GM19351 (cell line): Measurements from ENCODE around the gene RAVER2.
"Not testable (repeated sequence)": the region's sequence is repeated elsewhere in the genome, so short reads cannot be mapped to it uniquely, and the experiment has no call there.

ENCODE experiments used
- ATAC-seq: cut with Tn5 transposase; IDR thresholded peaks from one replicate; pipeline ENCODE4 v1.9.1; 2021; ENCODE audit warnings: mild to moderate bottlenecking, moderate library complexity; ENCODE audit not compliant: unreplicated experiment

The RAVER2 gene

DNA sequence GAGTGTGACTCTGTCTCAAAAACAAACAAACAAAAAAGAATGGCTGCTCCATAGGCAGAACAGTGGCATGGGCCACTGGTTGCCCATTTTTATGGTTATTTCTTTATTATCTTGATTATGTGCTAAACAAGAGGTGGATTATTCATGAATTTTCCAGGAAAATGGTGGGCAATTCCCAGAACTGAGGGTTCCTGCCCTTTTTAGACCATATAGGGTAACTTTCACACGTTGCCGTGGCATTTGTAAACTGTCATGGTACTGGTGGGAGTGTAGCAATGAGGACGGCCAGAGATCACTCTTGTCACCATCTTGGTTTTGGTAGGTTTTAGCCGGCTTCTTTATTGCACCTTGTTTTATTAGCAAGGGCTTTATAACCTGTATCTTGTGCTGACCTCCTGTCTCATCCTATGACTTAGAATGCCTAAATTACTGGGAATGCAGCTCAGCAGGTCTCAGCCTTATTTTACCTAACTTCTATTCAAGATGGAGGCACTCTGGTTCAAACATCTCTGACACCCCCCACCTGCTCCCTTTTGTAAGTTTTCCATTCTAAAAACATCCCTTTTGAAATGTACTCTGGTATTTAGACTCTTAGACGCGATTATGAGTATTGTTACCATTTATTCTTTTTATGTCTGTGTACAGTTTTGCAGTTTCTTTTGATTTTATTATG, 57.1 kb downstream of the RAVER2 start:
- ATAC-seq, result no peak

DNA sequence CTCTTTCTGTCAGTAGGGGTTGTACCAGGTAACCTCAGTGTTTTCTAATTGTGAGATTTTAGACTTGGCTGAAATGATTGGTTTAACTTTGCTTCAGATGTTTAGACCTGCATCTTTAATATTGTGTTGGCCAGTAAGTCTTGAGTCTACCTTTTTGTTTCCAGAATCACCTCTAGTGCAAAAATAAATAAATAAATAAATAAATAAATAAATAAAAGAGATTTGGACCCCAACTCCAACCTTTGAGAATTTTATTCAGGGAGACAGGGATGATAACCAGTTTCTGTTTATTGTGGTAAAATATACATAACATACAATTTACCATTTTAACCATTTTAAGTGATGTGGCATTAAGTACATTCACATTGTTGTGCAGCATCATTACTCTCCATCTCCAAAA, 64.4 kb downstream of the RAVER2 start:
- ATAC-seq, result no peak

DNA sequence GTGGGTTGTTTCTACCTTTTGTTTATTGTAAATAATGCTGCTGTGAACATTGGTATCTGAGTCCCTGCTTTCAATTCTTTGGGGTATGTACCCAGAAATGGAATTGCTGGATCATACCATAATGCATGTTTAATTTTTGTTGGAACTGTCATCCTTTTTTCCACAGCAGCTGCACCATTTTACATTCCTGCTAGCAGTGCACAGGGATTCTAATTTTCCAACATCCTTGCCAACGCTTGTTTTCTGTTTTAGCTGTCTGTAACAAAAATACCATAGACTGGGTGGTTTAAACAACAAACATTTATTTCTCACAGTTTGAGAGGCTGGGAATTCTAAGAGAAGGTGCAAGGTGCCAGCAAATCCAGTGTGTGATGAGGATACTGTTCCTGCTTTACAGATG, 65.1 kb downstream of the RAVER2 start:
- no peak for ATAC-seq

DNA sequence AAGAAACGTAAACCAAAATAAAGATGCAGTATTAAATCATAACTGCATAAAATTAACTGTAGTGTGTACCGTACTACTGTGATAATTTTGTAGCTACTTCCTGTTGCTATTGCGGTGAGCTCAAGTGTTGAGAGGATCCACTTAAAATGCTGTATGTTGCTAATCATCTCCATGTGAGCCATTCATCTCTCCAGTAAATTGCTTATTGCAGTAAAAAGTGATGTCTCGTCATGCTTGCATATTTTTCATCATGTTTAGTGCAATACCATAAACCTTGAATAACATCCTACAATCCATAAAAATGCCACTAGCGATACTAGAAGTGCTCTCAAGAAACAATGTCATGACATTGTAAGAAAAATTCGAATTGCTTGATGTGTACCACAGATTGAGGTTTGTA, 66.3 kb downstream of the RAVER2 start:
- no peak for ATAC-seq

DNA sequence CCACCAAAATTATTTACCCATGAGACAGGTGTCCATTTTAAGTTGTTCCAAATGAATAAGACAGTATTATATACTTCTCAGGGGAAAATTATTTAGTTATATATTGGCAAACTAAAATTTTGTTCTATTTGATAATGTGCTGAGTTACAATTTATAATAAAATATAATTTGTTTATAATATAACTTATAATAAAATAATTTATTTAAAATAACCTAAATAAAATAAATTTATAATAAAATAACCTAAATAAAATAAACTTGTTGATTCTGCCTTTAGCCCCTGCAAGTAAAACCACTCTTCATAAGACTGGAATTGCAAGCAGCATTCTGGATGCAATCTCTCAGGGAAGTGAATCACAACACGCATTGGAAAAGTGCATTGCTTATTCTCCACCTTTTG, 69.6 kb downstream of the RAVER2 start:
- no peak for ATAC-seq

DNA sequence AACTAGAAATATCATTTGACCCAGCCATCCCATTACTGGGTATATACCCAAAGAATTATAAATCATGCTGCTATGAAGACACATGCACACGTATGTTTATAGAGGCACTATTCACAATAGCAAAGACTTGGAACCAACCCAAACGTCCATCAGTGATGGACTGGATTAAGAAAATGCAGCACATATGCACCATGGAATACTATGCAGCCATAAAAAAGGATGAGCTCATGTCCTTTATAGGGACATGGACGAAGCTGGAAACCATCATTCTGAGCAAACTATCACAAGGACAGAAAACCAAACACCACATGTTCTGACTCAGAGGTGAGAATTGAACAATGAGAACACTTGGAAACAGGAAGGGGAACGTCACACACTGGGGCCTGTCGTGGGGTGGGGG, 72.5 kb downstream of the RAVER2 start:
- ATAC-seq, result not testable (repeated sequence)

DNA sequence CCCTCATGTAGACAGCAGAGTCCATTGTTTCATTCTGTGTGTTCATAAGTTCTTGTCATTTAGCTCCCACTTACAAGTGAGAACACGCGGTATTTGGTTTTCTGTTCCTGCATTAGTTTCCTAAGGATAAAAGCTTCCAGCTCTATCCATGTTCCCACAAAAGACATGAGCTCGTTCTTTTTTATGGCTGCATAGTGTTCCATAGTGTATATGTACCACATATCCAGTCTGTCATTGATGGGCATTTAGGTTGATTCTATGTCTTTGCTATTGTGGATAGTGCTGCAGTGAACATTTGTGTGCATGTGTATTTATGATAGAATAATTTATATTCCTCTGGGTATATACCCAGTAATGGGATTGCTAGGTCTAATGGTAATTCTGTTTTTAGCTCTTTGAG, 75.7 kb downstream of the RAVER2 start:
- not testable (repeated sequence) for ATAC-seq

DNA sequence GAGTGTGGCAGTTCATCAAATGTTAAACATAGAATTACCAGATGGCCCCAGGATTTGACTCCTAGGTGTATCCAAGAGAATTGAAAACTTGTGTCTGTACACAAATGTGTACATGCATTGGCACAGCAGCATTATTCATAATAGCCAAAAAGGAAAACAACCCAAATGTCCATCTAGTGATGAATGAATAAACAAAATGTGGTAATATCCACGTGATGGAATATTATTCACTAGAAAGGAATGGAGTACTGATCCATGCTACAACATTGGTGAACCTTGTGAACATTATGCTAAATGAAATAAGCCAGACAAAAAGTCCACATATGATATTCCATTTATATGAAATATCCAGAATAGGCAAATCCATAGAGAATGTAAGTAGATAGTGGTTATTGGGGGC, 77.7 kb downstream of the RAVER2 start:
- ATAC-seq, result no peak

DNA sequence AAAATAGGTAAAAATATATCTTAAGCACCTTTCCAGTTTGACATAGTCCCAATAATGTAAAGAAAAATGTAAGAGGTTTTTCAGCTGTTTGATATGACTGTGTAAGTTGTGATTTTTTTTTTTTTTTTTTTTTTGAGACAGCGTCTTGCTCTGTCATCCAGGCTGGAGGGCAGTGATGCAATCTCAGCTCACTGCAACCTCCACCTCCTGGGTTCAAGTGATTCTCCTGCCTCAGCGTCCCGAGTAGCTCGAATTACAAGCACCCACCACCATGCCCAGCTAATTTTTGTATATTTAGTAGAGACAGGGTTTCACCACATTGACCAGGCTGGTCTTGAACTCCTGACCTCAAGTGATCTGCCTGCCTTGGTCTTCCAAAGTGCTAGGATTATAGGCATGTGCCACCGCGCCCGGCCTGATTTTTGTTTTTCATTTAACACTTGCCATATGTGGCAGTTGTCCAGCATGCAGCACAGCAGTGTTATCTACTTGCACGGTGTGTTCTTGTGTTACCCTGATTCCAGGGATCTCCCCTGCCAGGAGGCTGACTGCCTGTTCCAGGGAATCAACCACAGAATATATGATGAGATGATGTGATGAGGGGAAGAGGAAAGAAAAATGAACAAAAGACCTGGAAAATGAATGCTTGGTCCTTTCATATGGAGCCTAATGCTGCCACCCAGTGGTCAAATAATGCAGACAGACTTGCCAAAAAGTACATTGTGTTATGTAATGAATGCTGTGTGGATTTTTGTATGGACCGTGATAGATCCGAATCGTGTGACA, 79.0 kb downstream of the RAVER2 start:
- ATAC-seq, result peak; percentile 48

DNA sequence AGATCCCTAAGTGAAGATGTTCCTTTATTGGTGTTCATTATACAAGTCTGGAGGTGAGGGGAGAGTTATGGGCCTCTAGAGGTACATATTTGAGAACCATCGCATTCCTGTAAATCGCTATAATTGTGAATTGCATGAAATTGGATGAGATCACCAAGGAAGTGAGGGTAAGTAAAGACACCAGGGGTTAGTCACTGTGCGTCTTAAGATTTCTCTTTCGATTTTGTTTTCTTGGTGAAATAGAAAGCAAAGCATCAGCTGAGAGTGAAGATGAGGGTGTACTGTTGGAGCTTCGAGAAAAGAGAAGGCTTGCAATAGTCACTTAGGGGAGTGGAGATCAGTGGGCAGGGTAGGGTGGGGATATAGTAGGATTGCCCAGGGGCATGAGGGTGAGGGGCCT, 82.1 kb downstream of the RAVER2 start:
- peak; percentile 92 for ATAC-seq

DNA sequence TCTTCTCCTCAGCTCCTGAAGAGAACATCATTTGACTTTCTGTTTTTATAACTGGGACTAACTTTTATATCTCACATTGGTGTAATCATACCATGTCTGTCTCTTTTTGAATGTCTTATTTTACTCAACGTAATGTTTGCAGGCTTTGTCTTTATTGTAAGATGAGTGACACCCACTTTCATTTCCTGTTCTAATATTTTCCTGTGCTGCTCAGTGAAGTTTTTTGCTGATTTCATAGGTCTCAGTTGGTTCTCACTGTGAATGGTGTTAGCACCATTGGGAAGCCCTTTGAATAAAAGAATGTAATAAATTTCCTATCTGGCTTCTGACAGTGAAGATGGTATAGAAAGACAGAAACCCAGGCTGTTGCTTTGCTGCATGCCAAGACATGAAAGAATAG, 84.0 kb downstream of the RAVER2 start:
- peak; percentile 42 for ATAC-seq

DNA sequence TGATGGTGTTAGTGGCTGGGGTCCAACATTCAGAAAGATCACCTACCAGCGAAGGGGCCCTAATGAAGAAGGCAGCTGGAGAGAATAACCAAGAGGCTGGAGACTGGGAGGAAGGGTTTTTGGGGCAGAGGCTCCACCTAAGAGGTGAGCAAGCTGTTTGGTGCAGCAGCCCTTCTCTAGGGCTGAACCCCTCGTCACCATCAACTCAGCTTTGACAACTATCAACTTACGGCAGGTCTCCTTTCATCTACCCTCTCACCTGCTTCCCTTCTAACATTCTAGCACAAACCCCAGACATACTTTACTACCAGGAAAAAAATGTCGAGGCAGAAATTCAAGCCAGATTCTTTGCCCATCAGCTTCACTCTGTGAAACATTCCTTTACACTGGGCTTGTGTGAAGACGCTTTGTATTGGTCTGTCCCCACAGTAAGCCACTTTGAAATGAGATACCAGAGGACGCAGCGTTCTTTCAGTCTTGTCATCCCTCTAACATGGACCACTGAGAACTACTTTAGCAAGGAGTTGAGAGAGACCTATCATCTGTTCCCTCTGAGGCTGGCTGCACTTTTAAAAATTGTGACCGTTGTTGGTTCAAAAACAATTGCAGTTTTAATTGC, 84.6 kb downstream of the RAVER2 start:
- no peak for ATAC-seq

DNA sequence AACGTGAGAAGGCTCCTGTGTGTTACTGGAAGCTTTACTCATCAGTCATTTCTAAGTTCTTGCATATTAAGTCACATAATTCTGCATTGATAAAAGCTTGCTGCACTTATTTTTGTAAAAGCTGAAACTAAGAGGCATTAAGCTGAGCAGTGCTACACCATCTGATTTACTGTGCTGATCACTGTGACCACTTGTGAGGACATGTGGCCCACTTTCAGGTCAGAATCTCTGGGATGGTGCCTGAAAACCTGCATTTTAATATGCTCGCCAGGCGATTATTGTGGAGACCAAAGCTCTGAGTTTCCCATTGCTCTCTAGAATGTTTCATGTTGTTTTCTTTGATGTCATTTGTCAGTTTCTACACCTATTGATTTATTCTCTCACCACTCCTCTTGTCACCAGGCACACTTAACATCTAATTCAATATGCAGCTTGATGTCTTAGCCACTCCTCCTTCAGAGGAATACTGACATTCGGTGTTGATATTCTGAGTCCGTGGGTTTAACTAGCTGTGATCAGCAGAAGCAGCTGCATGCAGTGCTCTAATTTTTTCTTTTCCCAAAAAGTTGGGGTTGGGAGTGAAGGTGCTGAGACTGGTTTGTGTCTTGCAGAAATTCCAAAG, 85.3 kb downstream of the RAVER2 start:
- ATAC-seq, result no peak

DNA sequence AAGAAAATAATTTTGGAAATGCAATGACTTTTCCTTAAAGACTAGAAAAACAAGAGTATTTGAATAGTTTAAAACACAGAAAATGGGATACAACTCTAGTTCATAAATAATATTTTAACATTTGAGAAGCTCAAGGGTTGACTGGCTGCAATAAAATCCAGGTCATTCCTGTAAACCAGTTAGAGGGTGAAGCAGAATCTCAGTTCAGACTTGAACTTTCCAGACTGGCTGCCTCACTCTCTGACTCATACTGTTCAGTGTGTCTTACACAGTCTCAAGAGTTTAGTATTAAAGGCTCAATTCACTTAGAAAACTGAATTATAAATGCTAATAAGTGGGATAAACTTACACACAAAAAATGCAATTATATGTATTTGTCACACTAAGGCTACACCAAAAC, 89.9 kb downstream of the RAVER2 start:
- no peak for ATAC-seq

DNA sequence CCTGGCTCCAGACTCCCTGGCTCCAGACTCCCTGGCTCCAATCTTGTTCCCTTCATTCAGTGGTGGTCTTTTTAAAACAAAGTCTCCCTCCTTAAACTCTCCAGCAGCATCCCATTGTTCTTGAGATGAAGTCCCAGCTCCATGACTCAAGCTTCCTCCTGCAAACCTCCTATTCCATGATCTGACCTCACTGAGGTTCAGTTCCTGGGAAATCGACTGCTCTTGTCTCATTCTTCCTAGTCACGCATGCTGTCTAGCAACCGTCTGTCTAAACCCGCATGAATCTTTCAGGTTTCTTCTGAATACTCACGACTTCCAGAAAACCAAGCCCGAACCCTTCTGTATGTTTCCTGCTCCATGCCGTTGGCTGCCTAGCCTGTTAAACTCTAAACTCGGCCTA, 91.9 kb downstream of the RAVER2 start:
- no peak for ATAC-seq

DNA sequence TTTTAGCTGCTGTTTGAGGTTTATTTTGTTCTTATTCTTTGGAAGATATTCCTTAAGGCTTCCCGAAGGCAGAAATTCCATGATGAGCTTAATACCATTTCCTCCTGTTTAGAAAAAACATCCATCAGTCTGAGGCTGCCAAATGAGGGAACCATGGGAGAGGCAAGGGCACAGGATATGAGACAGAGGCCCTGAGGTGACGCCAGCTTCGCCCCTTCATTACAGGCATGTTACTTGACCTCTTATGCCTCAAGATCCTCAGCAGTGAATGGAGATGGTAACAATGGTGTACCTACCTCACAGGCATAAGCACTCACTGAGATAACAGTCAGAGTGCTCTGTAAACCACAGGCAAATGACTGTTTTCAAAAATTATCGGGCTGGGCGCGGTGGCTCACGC, 93.6 kb downstream of the RAVER2 start:
- no peak for ATAC-seq

DNA sequence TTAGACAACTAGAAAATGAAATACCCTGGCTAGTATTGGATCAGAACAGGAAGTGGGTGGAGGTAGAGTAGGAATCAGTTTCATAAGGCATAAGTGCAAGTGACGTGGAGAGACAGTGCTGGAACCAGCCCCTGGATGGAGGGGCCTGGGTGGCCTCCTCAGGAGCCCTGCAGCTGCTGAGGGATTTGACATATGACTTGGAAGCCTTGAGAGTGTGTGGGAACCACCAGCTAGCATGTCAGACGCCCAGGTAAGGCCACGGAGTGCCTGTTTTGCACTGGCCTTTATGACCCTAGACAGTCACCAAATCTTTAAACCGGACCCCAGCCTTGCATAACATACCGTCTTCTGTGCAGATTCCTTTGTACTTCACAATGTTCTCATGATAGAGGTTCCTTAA, 94.4 kb downstream of the RAVER2 start:
- ATAC-seq, result no peak

DNA sequence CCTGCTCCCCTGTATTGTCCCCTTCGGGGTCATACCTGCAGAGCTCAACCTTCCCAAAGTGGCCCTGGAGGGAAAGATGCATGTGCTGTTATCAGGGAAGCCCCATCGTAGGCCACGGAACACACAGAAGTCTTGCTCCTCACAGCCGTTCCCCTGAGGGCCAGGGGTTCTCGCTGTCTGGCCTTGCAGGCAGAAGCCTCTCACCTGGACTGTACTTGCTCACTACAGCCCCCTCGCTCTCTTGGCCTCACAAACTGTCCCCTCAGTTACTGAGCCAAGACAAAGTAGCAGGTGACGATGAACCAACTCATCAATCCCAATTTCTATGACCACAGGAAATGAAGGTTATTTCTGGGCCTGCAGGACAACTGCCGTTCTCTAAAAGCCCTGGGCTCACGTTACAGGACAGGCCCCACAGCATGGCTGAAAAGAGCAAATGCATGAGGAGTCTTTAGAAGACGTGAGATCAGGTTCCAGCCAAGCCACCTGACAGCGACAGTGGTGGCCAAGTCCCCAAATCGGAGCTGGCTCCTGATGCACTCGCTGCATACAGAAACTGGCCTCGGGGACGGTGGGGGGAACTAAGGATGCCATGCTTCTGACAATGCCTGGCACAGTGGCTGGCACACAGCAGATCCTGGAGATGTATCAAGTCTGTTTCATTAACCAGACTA, 95.0 kb downstream of the RAVER2 start:
- ATAC-seq, result no peak

DNA sequence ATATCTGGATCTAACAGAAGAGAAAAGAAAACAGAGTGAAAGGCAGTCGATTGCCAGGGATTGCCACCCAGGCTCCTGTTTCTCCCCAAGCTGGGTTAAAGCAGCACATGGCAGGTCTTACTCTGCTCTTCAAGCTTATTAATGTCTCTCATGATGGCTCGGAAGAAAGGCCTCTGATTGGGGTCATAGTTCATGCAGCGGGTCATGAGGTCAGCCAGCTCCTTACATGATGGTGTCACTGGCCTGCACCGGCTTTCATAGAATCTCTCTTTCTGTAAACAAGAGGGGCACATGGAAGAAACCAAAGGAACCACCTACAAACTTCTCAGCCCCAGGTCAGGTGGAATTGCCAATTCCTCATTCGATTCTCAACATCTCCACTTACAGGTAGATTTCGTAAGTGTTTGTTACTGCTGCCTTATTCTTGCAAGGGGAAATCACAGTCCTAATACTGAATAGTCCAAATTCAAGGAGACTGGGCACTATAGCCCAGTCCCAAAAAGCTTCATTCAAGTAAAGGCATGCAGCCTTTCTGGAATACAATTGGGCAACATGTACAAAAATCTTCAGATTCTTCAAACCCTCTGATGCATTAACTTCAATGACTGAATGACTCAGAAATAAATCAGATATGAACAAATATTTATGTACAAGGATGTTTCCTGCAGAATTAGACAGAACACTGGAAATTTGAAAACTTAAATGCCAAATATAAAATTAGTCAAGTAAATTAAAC, 96.6 kb downstream of the RAVER2 start:
- ATAC-seq, result no peak

DNA sequence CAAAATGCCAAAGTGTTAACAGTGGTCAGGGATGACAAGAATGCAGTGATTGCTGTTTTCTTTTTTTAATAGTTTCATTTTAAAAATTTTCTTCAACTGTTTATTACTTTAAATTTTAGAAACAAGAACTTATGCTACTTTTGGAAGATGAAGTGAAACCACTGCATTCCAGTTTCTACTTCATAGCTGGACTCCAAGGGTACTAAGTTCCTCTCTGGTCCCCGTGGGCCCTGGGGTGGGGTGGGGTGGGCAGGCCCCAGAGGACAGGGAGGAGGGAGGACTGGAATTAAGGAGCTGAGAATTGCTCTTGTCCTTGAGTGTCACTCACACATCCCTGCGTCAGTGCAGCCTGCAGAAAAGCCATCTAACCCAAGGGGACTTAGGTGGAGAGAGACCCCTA, 97.3 kb downstream of the RAVER2 start:
- ATAC-seq, result no peak

DNA sequence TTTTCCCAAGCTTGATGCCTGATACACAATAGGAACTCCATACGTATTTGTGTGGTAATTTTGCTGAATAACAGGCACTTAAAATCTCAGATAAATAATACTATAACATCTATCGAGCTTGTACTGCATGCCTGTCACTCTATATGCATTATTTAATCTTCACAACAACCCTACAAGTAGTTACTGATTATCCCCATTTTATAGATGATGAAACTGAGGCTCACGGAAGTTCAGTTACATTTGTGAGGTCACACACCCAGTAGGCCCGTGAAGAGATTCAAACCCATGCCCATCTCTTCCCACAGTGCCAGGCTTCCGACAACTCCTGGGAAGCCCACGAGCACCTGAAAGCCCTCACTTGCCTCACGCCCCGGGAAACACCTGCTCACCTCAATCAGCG, 98.8 kb downstream of the RAVER2 start:
- no peak for ATAC-seq
